ENCODE measurements around the gene TAF4.

The TAF4 gene

DNA sequence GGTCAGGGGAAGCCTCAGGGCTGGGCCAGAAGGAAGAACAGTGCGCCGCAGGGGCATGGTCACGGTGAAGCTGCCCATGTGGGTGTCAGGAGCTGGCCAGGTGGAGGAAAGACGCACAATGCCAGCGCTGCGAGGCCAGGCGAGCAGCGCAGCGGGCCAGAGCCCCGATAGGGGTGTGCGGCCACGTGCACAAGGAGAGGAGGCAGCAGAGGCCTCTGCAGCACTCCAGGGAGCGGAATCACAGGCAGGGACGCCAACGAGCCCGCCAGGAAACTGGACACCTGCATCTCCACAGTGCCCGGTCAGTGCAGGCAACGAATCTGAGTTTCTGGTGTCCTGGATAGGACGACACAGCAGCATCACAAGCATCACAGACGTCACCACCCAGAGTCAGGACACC is 35.7 kb downstream of the TAF4 start:
- H3K4me3 ChIP-seq (ENCODE audit: low read depth, low read length): no peak overlapping the region
- TF ChIP-seq, protein P1, sequence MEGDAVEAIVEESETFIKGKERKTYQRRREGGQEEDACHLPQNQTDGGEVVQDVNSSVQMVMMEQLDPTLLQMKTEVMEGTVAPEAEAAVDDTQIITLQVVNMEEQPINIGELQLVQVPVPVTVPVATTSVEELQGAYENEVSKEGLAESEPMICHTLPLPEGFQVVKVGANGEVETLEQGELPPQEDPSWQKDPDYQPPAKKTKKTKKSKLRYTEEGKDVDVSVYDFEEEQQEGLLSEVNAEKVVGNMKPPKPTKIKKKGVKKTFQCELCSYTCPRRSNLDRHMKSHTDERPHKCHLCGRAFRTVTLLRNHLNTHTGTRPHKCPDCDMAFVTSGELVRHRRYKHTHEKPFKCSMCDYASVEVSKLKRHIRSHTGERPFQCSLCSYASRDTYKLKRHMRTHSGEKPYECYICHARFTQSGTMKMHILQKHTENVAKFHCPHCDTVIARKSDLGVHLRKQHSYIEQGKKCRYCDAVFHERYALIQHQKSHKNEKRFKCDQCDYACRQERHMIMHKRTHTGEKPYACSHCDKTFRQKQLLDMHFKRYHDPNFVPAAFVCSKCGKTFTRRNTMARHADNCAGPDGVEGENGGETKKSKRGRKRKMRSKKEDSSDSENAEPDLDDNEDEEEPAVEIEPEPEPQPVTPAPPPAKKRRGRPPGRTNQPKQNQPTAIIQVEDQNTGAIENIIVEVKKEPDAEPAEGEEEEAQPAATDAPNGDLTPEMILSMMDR (IDR thresholded peaks at IDR 0.05; ENCODE audit: low read depth, low read length): no peak

DNA sequence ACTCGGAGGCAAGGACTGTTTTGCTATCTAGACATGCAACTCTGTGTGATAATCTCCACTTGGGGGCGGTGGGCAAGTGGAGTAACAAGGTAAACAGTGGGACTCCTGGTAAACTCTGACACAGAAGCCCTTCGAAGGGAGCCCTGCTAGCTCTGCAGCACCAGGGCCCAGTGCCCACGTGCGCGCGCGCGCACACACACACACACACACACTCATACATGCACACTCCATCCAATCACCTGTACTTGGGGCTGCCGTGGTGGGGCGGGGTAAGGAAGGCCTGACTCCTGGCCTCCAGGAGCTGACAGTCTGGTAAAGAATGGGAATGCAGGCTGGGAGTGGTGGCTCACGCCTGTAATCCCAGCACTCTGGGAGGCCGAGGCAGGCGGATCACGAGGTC is 36.4 kb downstream of the TAF4 start:
- H3K4me3 ChIP-seq (ENCODE audit: low read depth, low read length): no peak overlapping the region
- TF ChIP-seq, protein P1 (IDR thresholded peaks at IDR 0.05; ENCODE audit: low read depth, low read length): no peak

DNA sequence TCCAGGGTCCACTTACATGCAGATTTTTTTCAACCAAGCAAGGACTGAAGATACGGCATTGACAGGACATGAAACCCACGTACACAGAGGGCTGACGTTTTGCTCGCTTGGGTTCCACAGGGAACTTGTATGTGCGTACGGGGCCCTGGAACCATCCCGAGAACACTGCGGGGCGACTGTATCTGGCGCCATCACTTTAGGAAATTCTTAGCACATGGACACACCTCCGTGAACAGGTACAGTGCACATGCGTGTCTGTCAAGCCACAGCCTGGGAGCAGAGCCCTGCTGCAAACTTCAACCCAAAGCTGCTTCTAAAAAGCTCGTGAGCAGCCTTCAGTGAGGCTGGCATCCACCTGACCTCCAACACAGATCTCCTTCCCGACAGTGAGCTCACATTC is 37.3 kb downstream of the TAF4 start:
- TF ChIP-seq, protein P1 (IDR thresholded peaks at IDR 0.05; ENCODE audit: low read depth, low read length): no peak
- H3K4me3 ChIP-seq (ENCODE audit: low read depth, low read length): no peak overlapping the region

DNA sequence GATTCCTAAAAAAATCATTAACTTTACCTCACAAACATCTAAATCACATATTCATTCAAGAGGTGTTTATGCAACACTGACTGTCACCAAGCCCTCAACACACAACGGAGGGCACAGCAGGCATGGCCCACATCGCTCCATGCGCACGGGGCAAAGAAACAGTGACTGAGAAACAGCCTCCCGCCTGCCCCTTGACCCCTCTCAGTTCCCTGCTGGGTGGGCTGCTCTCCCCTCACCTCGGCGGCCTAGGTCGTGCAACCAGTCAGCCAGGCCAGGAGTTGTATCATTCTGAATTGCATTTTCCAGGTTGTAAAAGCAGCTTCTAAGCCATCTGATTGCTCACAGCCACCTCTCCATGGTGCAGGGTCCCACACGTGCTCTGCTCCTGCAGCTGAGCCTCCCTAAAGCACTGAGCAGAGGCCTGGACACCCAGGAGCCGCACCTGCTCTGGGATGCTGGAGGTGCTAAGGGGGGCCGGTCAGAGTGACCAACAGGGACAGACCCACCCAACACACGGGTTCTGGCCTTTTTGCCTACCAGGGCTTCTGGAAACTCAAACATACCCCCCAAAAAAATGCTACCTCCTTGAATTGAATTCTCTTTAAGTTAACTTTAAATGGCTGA is 37.9 kb downstream of the TAF4 start:
- TF ChIP-seq, protein P1 (IDR thresholded peaks at IDR 0.05; ENCODE audit: low read depth, low read length): no peak
- no peak overlapping the region for H3K4me3 ChIP-seq (ENCODE audit: low read depth, low read length)

DNA sequence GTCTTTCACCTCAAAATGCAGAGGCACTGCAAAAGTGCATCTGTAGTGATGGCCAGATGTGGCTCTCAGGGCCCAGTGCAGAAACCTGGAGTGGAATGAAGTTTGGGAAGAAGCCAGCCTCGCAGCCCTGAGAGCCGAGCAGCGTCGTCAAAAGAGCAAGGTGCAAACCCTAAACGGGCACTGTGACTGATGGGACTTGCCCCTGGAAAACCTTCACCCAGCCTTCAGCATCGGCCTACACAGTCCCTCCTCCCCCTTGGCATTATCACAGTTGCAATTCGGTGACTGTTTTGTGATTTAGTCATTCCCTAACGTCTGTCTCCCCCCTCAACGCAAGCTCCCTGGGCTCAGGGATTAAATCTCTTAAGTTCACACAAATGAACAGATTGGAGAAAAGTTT is 38.6 kb downstream of the TAF4 start:
- H3K4me3 ChIP-seq (ENCODE audit: low read depth, low read length): no peak overlapping the region
- TF ChIP-seq, protein P1 (IDR thresholded peaks at IDR 0.05; ENCODE audit: low read depth, low read length): no peak

DNA sequence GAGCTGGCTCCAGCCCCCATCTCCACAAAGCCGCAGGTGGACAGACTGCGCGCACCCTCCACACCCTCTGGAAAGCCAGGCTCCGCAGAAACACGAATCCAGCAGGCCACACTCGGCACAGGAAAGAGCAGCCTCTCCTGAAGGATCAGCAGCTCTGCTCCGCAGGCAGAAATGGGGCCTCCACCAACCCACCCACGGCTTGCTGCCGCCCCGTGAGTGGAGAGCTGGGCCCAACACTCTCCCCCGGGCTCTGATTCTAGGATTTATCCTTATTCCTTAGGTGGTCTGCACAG is 39.2 kb downstream of the TAF4 start:
- no peak overlapping the region for H3K4me3 ChIP-seq (ENCODE audit: low read depth, low read length)
- TF ChIP-seq, protein P1 (IDR thresholded peaks at IDR 0.05; ENCODE audit: low read depth, low read length): no peak

DNA sequence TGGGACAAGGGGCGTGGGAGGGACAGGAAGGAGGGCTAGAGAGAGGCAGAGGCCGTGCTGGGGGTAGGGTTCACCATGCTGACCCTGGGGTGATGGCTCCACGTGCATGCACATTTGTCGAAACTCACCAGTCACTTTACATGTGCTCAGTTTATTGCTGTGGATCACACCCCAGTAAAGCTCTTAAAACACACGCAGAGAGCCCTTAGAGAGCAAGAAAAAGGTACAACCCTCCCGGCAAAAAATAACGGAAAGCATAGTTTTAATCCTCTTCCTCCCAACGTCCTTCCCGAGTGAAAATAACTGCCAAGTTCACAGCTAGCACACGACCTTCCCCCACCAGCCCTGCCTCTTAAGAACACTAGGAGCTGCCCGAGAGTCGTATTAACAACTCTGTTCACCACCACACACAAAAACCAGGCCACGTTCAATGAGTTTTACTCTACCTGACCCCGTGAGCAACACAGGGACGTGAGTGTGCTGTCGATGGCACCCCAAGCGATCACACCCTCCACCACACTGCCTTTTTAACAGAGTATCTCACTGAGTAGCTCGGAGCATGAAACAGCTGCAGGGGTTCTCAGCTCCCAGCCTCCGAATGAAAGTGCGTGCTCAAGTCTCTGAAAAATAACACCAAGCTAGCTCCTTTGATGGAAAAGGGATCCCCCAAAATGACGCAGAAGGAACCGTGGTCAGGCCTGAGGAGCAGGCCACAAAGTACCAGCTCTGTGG is 39.7 kb downstream of the TAF4 start:
- H3K4me3 ChIP-seq (ENCODE audit: low read depth, low read length): no peak overlapping the region
- TF ChIP-seq, protein P1 (IDR thresholded peaks at IDR 0.05; ENCODE audit: low read depth, low read length): peak; percentile 47
